ENCODE results near the gene RHAG.
A peak's percentile ranks its signal among the peaks of the same experiment; 100 is the strongest.
"Not testable (repeated sequence)": the region's sequence is repeated elsewhere in the genome, so short reads cannot be mapped to it uniquely, and the experiment has no call there.

RHAG gene

GRCh38 chr6:49637350-49637731 is 702 bp upstream of the RHAG start:
- H3K27ac ChIP-seq: no peak overlapping the region
- DNase-seq (ENCODE audit: low read depth, low spot score): no peak

DNA sequence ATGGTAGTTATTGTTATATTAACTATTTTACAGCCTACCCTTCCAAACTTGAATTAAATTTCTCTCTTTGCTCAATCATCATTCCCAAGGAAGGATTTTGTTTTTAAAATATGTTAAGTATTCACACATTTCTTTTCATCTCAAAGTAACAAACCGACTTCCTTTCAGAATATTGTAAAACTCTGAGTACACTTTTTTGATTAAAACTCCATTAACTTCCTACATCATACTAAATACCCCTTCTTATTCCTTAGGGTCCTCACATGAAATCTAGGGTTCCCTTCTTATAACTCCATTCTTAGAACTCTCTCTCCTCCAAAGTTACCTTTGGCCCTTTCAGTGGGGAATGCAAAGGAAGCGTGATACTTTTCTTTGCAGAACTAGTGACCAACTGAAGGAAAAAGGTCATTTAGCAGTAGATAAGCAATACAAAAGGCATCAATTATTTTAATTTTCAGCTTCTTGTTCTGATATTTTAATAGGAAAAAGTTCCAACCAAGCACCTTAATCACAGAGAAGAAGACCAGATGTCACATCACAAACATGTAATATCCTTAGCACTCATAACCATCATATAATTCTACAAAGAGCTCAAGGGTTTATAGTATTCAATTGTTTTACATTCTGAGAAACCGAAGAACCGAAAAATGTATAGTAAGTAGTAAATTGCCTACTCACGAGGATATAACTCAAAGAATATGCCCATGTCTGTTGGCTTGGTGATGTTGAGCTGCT is 494 bp downstream of the RHAG start:
- H3K27ac ChIP-seq: no peak overlapping the region
- no peak for DNase-seq (ENCODE audit: low read depth, low spot score)

- H3K27ac ChIP-seq: no peak overlapping the region
- DNase-seq (ENCODE audit: low read depth, low spot score): no peak
Measured at GRCh38 chr6:49635480-49635879, 1.2 kb downstream of the RHAG start.

DNA sequence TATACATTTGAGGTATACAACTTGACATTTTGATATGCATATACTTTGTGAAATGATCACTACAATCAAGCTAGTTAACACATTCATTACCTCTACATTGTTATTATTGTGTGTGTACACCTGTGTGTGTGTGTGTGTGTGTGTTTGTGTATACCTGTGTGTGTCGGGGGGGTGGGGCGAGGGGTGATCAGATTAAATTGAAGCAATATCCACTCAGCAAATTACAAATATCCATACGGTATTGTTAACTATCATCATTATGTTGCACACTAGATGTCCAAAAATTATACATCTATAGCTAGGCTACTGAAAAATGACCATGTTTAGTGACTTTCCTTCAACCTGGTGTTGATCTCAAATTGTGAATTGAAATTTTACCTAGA is 1.8 kb downstream of the RHAG start:
- DNase-seq (ENCODE audit: low read depth, low spot score): no peak
- no peak overlapping the region for H3K27ac ChIP-seq

- H3K27ac ChIP-seq: no peak overlapping the region
- DNase-seq (ENCODE audit: low read depth, low spot score): no peak
Measured at GRCh38 chr6:49634092-49634835, 2.4 kb downstream of the RHAG start.

GRCh38 chr6:49633541-49633940 is 3.1 kb downstream of the RHAG start:
- H3K27ac ChIP-seq: no peak overlapping the region
- no peak for DNase-seq (ENCODE audit: low read depth, low spot score)

GRCh38 chr6:49632727-49633126 is 3.9 kb downstream of the RHAG start:
- no peak overlapping the region for H3K27ac ChIP-seq
- no peak for DNase-seq (ENCODE audit: low read depth, low spot score)

DNA sequence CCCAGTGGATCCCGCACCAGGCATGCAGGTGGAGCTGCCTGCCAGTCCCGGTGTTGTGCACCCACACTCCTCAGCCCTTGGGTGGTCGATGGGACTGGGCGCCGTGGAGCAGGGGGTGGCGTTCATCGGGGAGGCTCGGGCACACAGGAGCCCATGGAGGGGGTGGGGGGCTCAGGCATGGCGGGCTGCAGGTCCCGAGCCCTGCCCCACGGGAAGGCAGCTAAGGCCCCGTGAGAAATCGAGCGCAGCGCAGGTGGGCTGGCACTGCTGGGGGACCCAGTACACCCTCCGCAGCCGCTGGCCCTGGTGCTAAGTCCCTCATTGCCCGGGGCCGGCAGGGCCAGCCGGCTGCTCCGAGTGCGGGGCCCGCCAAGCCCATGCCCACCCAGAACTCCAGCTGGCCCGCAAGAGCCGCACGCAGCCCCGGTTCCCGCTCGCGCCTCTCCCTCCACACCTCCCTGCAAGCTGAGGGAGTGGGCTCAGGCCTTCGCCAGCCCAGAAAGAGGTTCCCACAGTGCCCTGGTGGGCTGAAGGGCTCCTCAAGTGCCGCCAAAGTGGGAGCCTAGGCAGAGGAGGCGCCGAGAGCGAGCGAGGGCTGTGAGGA is 7.1 kb downstream of the RHAG start:
- not testable (repeated sequence) for DNase-seq (ENCODE audit: low read depth, low spot score); H3K27ac ChIP-seq

- no peak overlapping the region for H3K27ac ChIP-seq
- no peak for DNase-seq (ENCODE audit: low read depth, low spot score)
Measured at GRCh38 chr6:49626811-49627210, 9.8 kb downstream of the RHAG start.

GRCh38 chr6:49618257-49618656 is 18.4 kb downstream of the RHAG start:
- H3K27ac ChIP-seq: no peak overlapping the region
- no peak for DNase-seq (ENCODE audit: low read depth, low spot score)

DNA sequence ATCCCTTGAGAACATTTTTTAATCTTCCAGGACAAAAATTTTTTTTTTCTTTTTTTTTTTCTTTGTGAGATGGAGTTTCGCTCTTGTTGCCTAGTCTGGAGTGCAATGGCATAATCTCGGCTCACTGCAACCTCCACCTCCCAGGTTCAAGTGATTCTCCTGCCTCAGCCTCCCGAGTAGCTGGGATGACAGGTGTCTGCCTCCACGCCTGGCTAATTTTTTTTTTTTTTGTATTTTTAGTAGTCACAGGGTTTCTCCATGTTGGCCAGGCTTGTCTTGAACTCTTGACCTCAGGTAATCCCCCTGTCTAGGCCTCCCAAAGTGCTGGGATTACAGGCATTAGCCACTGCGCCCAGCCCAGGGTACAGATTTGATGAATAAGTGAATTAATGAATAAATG is 22.5 kb downstream of the RHAG start:
- DNase-seq (ENCODE audit: low read depth, low spot score); H3K27ac ChIP-seq: not testable (repeated sequence)

GRCh38 chr6:49609285-49609684 is 27.4 kb downstream of the RHAG start:
- DNase-seq (ENCODE audit: low read depth, low spot score): no peak
- no peak overlapping the region for H3K27ac ChIP-seq

- not testable (repeated sequence) for DNase-seq (ENCODE audit: low read depth, low spot score)
Measured at GRCh38 chr6:49608275-49608674, 28.4 kb downstream of the RHAG start.

GRCh38 chr6:49607391-49607982 is 29.2 kb downstream of the RHAG start:
- H3K27ac ChIP-seq: no peak overlapping the region
- DNase-seq (ENCODE audit: low read depth, low spot score): peak; percentile 14

More at GRCh38 chr6:49608275-49608674, 28.4 kb downstream of the RHAG start:
- not testable (repeated sequence) for H3K27ac ChIP-seq

DNA sequence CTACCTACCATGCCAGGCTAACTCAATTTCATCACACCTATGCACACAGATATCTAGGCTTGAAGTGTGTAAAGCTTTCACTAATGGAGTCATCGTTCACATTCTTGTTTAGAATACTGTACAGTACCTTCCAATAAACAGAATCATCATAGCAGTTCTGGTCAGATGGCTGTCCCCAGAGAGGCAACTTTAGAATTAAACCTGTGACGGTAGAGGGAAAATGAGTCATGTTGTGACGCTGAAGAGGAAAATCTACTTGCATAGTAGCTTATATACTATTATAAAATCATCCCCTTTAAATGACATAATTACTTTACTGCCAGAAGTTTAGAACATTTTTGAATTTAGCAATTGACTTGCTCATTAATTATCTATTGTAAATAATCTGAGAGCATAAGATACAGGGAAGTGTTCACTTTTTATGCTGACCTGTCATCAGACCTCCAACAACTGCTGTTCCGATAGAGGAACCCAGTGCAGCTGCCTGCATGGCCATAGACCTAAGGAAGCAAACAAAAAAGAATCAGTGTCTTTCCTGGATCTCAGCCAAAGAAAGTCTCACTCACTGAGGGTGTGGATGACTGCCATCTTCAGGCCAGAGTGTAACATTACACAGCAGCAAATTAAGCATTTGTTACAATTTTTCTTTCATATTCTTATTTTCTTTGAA is 29.8 kb downstream of the RHAG start:
- no peak overlapping the region for H3K27ac ChIP-seq
- DNase-seq (ENCODE audit: low read depth, low spot score): peak; percentile 22

DNA sequence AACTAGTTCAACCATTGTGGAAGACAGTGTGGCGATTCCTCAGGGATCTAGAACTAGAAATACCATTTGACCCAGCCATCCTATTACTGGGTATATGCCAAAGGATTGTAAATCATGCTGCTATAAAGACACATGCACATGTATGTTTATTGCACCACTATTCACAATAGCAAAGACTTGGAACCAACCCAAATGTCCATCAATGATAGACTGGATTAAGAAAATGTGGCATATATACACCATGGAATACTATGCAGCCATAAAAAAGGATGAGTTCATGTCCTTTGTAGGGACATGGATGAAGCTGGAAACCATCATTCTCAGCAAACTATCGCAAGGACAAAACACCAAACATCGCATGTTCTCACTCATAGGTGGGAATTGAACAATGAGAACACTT is 32.6 kb downstream of the RHAG start:
- DNase-seq (ENCODE audit: low read depth, low spot score); H3K27ac ChIP-seq: not testable (repeated sequence)

DNA sequence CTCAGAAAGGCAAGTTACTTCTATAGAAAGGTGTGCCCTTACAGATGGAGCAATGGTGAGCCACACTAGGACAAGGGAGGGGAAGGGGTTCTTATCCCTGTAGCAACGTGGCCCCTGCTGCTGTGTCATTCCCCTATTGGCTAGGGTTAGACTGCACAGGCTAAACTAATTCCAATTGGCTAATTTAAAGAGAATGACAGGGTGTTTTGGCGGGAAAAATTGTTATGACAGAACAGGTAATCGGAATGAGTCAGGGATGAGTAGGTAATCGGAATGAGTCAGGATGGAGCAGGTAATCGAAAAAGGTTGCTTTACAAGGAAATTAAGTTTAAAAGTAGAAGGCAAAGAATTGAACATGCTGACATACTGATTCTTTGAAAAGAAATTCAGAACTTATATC is 49.4 kb downstream of the RHAG start:
- not testable (repeated sequence) for DNase-seq (ENCODE audit: low read depth, low spot score); H3K27ac ChIP-seq

DNA sequence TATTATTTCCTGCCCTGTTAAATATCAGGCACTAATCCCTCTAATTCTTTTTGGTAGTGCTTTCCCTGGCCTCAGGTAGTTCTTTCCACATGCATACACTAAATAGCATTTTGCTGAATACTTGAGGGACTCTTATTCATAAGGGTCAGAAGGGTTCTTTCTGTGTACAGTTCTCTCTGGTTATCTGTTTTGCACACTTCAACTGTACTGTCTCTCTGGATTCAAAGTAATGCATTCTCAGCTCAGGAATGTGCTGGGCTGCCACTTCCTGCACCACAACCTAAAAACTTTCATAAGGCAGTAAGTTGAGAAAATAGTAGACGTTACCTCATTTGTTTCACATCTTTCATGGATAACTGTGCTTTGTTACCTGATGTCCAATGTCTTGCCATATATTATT is 54.1 kb downstream of the RHAG start:
- H3K27ac ChIP-seq: no peak overlapping the region
- DNase-seq (ENCODE audit: low read depth, low spot score): no peak

DNA sequence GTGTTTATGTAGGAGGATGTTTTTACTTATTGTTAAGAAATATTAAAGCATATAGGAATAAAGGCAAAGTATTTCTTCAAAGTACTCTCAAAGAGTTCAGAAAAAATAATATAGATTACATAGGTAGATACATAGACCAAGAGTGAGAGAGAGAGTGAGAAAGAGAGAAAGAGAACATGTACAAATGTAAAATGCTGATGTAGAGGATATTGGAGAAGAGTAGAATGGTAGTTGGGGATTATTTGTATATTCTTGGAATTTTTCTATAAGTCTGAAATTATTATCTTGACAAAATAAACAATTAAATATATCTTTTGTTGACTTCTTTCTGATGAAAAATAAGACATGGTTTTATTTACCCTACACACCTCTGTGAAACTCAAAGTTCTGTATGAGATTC is 57.0 kb downstream of the RHAG start:
- H3K27ac ChIP-seq: no peak overlapping the region

DNA sequence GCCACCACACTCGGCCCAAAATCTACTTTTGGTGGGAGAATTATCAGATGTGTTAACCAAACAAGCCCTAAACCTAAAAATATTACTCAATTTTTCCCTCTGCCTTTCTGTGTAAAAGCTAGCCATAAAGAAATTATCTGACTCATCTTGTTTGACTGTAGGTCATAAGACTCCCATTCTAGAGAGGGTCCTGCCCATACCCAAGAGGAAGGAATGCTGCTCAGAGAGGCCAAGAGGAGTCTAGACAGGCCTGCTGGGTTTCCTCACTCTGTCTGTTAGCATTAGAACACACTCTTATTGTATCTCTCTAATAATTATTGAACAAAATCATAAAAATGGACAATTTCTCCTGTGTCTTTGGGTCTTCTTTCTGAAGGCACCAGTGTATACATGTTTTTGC is 60.0 kb downstream of the RHAG start:
- peak; percentile 34 for DNase-seq (ENCODE audit: low read depth, low spot score)
- H3K27ac ChIP-seq: peak overlapping the region; percentile 7

More for the DNA sequence above, 57.0 kb downstream of the RHAG start:
- no peak for DNase-seq (ENCODE audit: low read depth, low spot score)
